IMR-90 (cell line): ENCODE measurements around the gene OR10Z1. TPM values are rescaled to one million over a fixed set of nuclear protein-coding genes. Genes with fewer than 3 reads are reported as not detected.

Experiments
- ATAC-seq: fragments of 200-7000 bp; cut with Tn5 transposase; 2 replicates; pipeline ENCODE4 v1.9.1; 2020; ENCODE audit warnings: low read depth, mild to moderate bottlenecking, moderate library complexity
- BruUV-seq: library from RNA; stranded (reverse); fragments of 400-500 nt; replicated peaks from 2 replicates; lab custom pipeline; 2021; lab: Mats Ljungman, UMichigan
- CTCF ChIA-PET: fragments of 300-600 bp; formaldehyde crosslinking; extraction: SDS; loops from one replicate; lab custom pipeline; 2021; ENCODE audit warnings: antibody characterized with exemption; lab: Yijun Ruan, JAX
- POLR2A ChIA-PET: fragments of 300-600 bp; sonication (Branson Sonifier 250); formaldehyde crosslinking; loops from one replicate; lab custom pipeline; 2022; ENCODE audit warnings: antibody characterized with exemption; ENCODE audit not compliant: unreplicated experiment; lab: Charles Lee
- DNase-seq: peaks from one replicate; pipeline ENCODE4 v3.0.0; 2013
- H2AFZ ChIP-seq: replicated peaks from 2 replicates; pipeline ENCODE3; 2013; ENCODE audit warnings: low read length, mild to moderate bottlenecking; ENCODE audit not compliant: poor library complexity
- H2AK5ac ChIP-seq: 2 replicates; pipeline ENCODE4 v1.6.1; 2013; ENCODE audit warnings: low read depth, low read length, inconsistent platforms
- H2AK9ac ChIP-seq: replicated peaks from 2 replicates; pipeline ENCODE3; 2013; ENCODE audit warnings: mild to moderate bottlenecking, low read depth, low read length, moderate library complexity; ENCODE audit not compliant: poor library complexity
- H2BK120ac ChIP-seq: 2 replicates; pipeline ENCODE4 v1.6.1; 2013; ENCODE audit warnings: low read depth, low read length, inconsistent platforms
- H2BK15ac ChIP-seq: 3 replicates; pipeline ENCODE4 v1.6.1; 2013; ENCODE audit warnings: low read depth, low read length, inconsistent platforms
- H2BK20ac ChIP-seq: 2 replicates; pipeline ENCODE4 v1.6.1; 2013; ENCODE audit warnings: low read depth, mild to moderate bottlenecking, inconsistent platforms, low read length, moderate library complexity
- H2BK5ac ChIP-seq: 2 replicates; pipeline ENCODE4 v1.6.1; 2013; ENCODE audit warnings: mild to moderate bottlenecking, low read depth, low read length, inconsistent platforms; ENCODE audit not compliant: poor library complexity, severe bottlenecking
- H3K14ac ChIP-seq: replicated peaks from 2 replicates; pipeline ENCODE4 v1.6.1; 2013; ENCODE audit warnings: low read depth, low read length, inconsistent platforms
- H3K18ac ChIP-seq: 2 replicates; pipeline ENCODE4 v1.6.1; 2013; ENCODE audit warnings: low read depth, low read length, control low read depth
- H3K23ac ChIP-seq: 2 replicates; pipeline ENCODE4 v1.6.1; 2013; ENCODE audit warnings: low read depth, low read length, inconsistent platforms
- H3K27ac ChIP-seq: 2 replicates; pipeline ENCODE4 v1.5.1; 2013; ENCODE audit warnings: mild to moderate bottlenecking, control low read depth, low read length; ENCODE audit not compliant: insufficient read depth
- H3K27me3 ChIP-seq: 2 replicates; pipeline ENCODE4 v1.6.1; 2013; ENCODE audit warnings: low read length; ENCODE audit not compliant: control insufficient read depth, insufficient read depth
- H3K36me3 ChIP-seq: 2 replicates; pipeline ENCODE4 v1.6.1; 2013; ENCODE audit warnings: low read length, mixed read lengths; ENCODE audit not compliant: control insufficient read depth, insufficient read depth
- H3K4ac ChIP-seq: 2 replicates; pipeline ENCODE4 v1.6.1; 2013; ENCODE audit warnings: low read depth, low read length, inconsistent platforms
- H3K4me1 ChIP-seq: 2 replicates; pipeline ENCODE4 v1.6.1; 2013; ENCODE audit warnings: low read length, mixed read lengths; ENCODE audit not compliant: control insufficient read depth, insufficient read depth
- H3K4me2 ChIP-seq: 2 replicates; pipeline ENCODE4 v1.6.1; 2013; ENCODE audit warnings: low read depth, mild to moderate bottlenecking, control low read depth, low read length, moderate library complexity
- H3K4me3 ChIP-seq: 2 replicates; pipeline ENCODE4 v1.5.1; 2013; ENCODE audit warnings: low read depth, mild to moderate bottlenecking, control low read depth, low read length, moderate library complexity; ENCODE audit not compliant: insufficient read depth
- H3K56ac ChIP-seq: 2 replicates; pipeline ENCODE4 v1.6.1; 2013; ENCODE audit warnings: low read length, inconsistent platforms; ENCODE audit not compliant: insufficient read depth; ENCODE audit errors: extremely low read depth
- H3K79me1 ChIP-seq, 2 experiments: 2 replicates each; pipeline ENCODE4 v1.6.1; 2013; ENCODE audit warnings: low read length in 2 of 2, inconsistent platforms in 1 of 2, low read depth in 1 of 2
- H3K9ac ChIP-seq: 2 replicates; pipeline ENCODE4 v1.6.1; 2013; ENCODE audit warnings: low read depth, low read length, control low read depth
- H3K9me1 ChIP-seq: 2 replicates; pipeline ENCODE4 v1.6.1; 2013; ENCODE audit warnings: low read length, inconsistent platforms; ENCODE audit not compliant: insufficient read depth
- H3K9me3 ChIP-seq: 2 replicates; pipeline ENCODE4 v1.6.1; 2013; ENCODE audit warnings: low read length; ENCODE audit not compliant: control insufficient read depth, insufficient read depth
- H4K20me1 ChIP-seq: 2 replicates; pipeline ENCODE4 v1.6.1; 2013; ENCODE audit warnings: low read length, inconsistent platforms; ENCODE audit not compliant: insufficient read depth
- H4K5ac ChIP-seq: 2 replicates; pipeline ENCODE4 v1.6.1; 2013; ENCODE audit warnings: mild to moderate bottlenecking, low read depth, low read length, control low read depth
- H4K8ac ChIP-seq, 2 experiments: 2 replicates each; pipeline ENCODE4 v1.6.1; 2013; ENCODE audit warnings: low read depth in 2 of 2, low read length in 2 of 2, control low read depth in 1 of 2, inconsistent platforms in 1 of 2
- H4K91ac ChIP-seq: 2 replicates; pipeline ENCODE4 v1.6.1; 2013; ENCODE audit warnings: low read depth, low read length, inconsistent platforms; ENCODE audit not compliant: insufficient read depth
- BHLHE40 ChIP-seq: fragments of 150-350 bp; IDR thresholded peaks from 2 replicates; pipeline ENCODE4 v1.6.1; 2016; ENCODE audit warnings: mild to moderate bottlenecking, low read depth, low read length
- CEBPB ChIP-seq: IDR thresholded peaks from 2 replicates; pipeline ENCODE4 v1.6.1; 2012; ENCODE audit warnings: low read depth, low read length, improper control_type of control experiment
- CHD1 ChIP-seq: IDR thresholded peaks from 2 replicates; pipeline ENCODE4 v1.6.1; 2012; ENCODE audit warnings: low read depth, low read length, improper control_type of control experiment
- CTCF ChIP-seq: conservative IDR thresholded peaks from 2 replicates; pipeline ENCODE4 v1.5.1; 2012; ENCODE audit warnings: mild to moderate bottlenecking, low read depth, low read length, improper control_type of control experiment
- ELK1 ChIP-seq: fragments of 150-350 bp; IDR thresholded peaks from 2 replicates; pipeline ENCODE4 v1.6.1; 2016; ENCODE audit warnings: low read depth, mild to moderate bottlenecking, low read length, moderate library complexity, borderline replicate concordance
- FOS ChIP-seq: fragments of 150-350 bp; IDR thresholded peaks from 2 replicates; pipeline ENCODE4 v1.6.1; 2016; ENCODE audit warnings: low read depth, low read length
- MAFK ChIP-seq: IDR thresholded peaks from 2 replicates; pipeline ENCODE4 v1.6.1; 2012; ENCODE audit warnings: low read depth, low read length, improper control_type of control experiment
- MAZ ChIP-seq: IDR thresholded peaks from 2 replicates; pipeline ENCODE4 v1.6.1; 2012; ENCODE audit warnings: low read depth, mild to moderate bottlenecking, low read length, improper control_type of control experiment, moderate library complexity, borderline replicate concordance
- MXI1 ChIP-seq: IDR thresholded peaks from 2 replicates; pipeline ENCODE4 v1.6.1; 2012; ENCODE audit warnings: low read depth, mild to moderate bottlenecking, low read length, moderate library complexity, borderline replicate concordance
- NFE2L2 ChIP-seq: fragments of 150-350 bp; IDR thresholded peaks from 2 replicates; pipeline ENCODE4 v1.6.1; 2016; ENCODE audit warnings: low read depth, mild to moderate bottlenecking, low read length
- POLR2A ChIP-seq: IDR thresholded peaks from 2 replicates; pipeline ENCODE4 v1.6.1; 2012; ENCODE audit warnings: mild to moderate bottlenecking, low read depth, low read length
- RAD21 ChIP-seq: IDR thresholded peaks from 2 replicates; pipeline ENCODE4 v1.6.1; 2012; ENCODE audit warnings: low read length, improper control_type of control experiment
- RCOR1 ChIP-seq: IDR thresholded peaks from 2 replicates; pipeline ENCODE4 v1.6.1; 2012; ENCODE audit warnings: mild to moderate bottlenecking, low read length, improper control_type of control experiment; ENCODE audit not compliant: insufficient replicate concordance
- RFX5 ChIP-seq: IDR thresholded peaks from 2 replicates; pipeline ENCODE4 v1.8.0; 2012; ENCODE audit warnings: low read depth, mild to moderate bottlenecking, low read length, moderate library complexity
- SMC3 ChIP-seq: fragments of 150-350 bp; IDR thresholded peaks from 2 replicates; pipeline ENCODE4 v1.6.1; 2016; ENCODE audit warnings: low read depth, mild to moderate bottlenecking, antibody characterized with exemption, low read length, moderate library complexity
- WGBS, 2 experiments: methylation state at CpG; one replicate each; pipeline versions ENCODE4 v1.1.5 to v1.1.7; 2013; ENCODE audit warnings: missing lambda C conversion rate in 2 of 2; ENCODE audit not compliant: insufficient read length in 1 of 2; ENCODE audit errors: extremely low coverage in 2 of 2; 5-methylcytosine and 5-hydroxymethylcytosine counted together
- dilution Hi-C: fragments of 300-500 bp; cut with HindIII; formaldehyde crosslinking; loops from one replicate; pipeline ENCODE4 v1.14.3; 2018; ENCODE audit warnings: low sequenced_read_pairs; ENCODE audit not compliant: unreplicated experiment
- in situ Hi-C: fragments of 300-500 bp; cut with MboI; formaldehyde crosslinking; loops from 3 replicates; pipeline ENCODE4 v1.14.3; 2019; ENCODE audit warnings: low sequenced_read_pairs, inconsistent platforms, mixed read lengths
- intact Hi-C: fragments of 100-400 bp; cut with micrococcal nuclease; formaldehyde crosslinking; loops from 2 replicates; pipeline ENCODE4 v1.10.0; 2022
- polyA plus RNA-seq, 3 experiments: library from polyadenylated mRNA; depleted of rRNA; stranded (reverse); fragments of >200 nt; gene quantifications; 2 replicates each; pipeline ENCODE4 v1.2.3, GENCODE V29; 2012; ENCODE audit warnings: low replicate concordance in 1 of 3
- total RNA-seq: library from RNA; depleted of rRNA; stranded (reverse); fragments of >200 nt; gene quantifications from 2 replicates; pipeline ENCODE4 v1.2.3, GENCODE V29; 2012
- TF ChIP-seq, protein P1 (sequence below): fragments of 150-350 bp; IDR thresholded peaks from 2 replicates; pipeline ENCODE4 v1.6.1; 2017; ENCODE audit warnings: mild to moderate bottlenecking, antibody characterized with exemption, low read length, low read depth

Gene OR10Z1
- total and polyA plus RNA-seq, 2 of the 4 experiments (the other 2 are of a cell fraction): not detected

DNA sequence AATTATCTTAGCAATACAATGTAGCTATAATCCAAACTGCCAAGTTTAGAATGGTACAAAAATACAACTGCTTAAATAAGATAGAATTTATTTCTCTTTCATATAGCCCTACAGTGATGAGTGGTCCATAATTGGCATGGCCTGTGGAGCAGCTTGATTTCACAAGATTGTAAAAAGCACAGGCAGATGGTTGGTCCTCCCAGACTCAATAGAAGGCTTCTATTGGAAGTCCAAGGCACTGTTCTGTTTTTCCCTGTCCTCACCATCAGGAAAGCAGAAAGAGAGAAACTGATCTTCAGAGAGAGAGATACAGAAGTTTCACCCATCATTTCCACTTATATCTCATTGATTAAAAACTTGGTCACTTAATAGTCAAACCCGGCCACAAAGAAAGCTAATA lies 32.8 kb upstream of the OR10Z1 start:
- Histone ChIP-seq H4K20me1 (no peaks in the 10 kb centered on the region), H3K18ac (no peak overlapping the region), H3K4me1 (no peaks in the 10 kb centered on the region), H3K9me1 (no peaks in the 10 kb centered on the region), H3K36me3 (no peaks in the 10 kb centered on the region), H2BK5ac (no peak overlapping the region), H4K8ac (no peak overlapping the region), H3K27me3 (no peaks in the 10 kb centered on the region), H3K4me2 (no peak overlapping the region), H3K79me1 (no peaks in the 10 kb centered on the region), H3K9ac (no peak overlapping the region), H2BK20ac (no peak overlapping the region), H2BK15ac (no peak overlapping the region), H3K4ac (no peak overlapping the region), H2BK120ac (no peak overlapping the region), H2AK5ac (no peak overlapping the region), H3K9me3 (no peaks in the 10 kb centered on the region), H3K14ac (no peak overlapping the region), H2AK9ac (no peak overlapping the region), H4K5ac (no peak overlapping the region), H2AFZ (no peak overlapping the region), H3K27ac (no peak overlapping the region), H4K91ac (no peak overlapping the region), H3K56ac (no peak overlapping the region), H3K4me3 (no peak overlapping the region), H3K23ac (no peak overlapping the region)
- TF ChIP-seq BHLHE40 (no peak), RAD21 (no peak), FOS (no peak), CHD1 (no peak), MXI1 (no peak), RFX5 (no peak), NFE2L2 (no peak), ELK1 (no peak), MAFK (no peak), CTCF (no peak), SMC3 (no peak), RCOR1 (no peak), CEBPB (no peak), POLR2A (no peak), MAZ (no peak)
- TF ChIP-seq, protein P1, sequence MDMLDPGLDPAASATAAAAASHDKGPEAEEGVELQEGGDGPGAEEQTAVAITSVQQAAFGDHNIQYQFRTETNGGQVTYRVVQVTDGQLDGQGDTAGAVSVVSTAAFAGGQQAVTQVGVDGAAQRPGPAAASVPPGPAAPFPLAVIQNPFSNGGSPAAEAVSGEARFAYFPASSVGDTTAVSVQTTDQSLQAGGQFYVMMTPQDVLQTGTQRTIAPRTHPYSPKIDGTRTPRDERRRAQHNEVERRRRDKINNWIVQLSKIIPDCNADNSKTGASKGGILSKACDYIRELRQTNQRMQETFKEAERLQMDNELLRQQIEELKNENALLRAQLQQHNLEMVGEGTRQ: no peak
- no peak for ATAC-seq
- CTCF ChIA-PET: interaction anchor here (0.6 kb wide), 1 partner anchor 357 kb away, joined by 4 read pairs; no protein-coding TSS in a partner anchor
- in situ Hi-C loops: no loop called here
- no CpG with 5 or more reads among the region's 1 CpG for WGBS, 2 experiments
- POLR2A ChIA-PET: no interaction called here
- BruUV-seq: no TSS peak
- dilution Hi-C loops: no loop called here
- DNase-seq: no peak
- intact Hi-C loops: no loop called here
